Stimulated activated CD4-positive, alpha-beta T cell treated with anti-CD3 and anti-CD28 coated beads, TNF-alpha, amount 100 ng/mL, for 24 hours (primary cell): ENCODE measurements around the gene FBXL17.

Experiments
- DNase-seq, 3 experiments: peaks; one replicate each; pipeline ENCODE4 v3.0.0-alpha.2; 2020; ENCODE audit warnings: low read depth in 3 of 3

Gene FBXL17

GRCh38 chr5:108373426-108373825, 8.5 kb downstream of the FBXL17 start:
- no peak for DNase-seq

- no peak for DNase-seq
These were observed 9.5 kb downstream of the FBXL17 start for GRCh38 chr5:108372369-108372768.

- DNase-seq, result no peak
These were observed 10.6 kb downstream of the FBXL17 start for GRCh38 chr5:108371263-108371662.

GRCh38 chr5:108369167-108369566, 12.7 kb downstream of the FBXL17 start:
- DNase-seq, result no peak

- no peak for DNase-seq
These were observed 14.1 kb downstream of the FBXL17 start for GRCh38 chr5:108367679-108368334.

GRCh38 chr5:108366500-108366899, 15.4 kb downstream of the FBXL17 start:
- DNase-seq, result no peak

GRCh38 chr5:108361771-108362170, 20.1 kb downstream of the FBXL17 start:
- DNase-seq, result no peak

- DNase-seq, result no peak
These were observed 20.7 kb downstream of the FBXL17 start for GRCh38 chr5:108361239-108361638.

GRCh38 chr5:108360280-108360679, 21.6 kb downstream of the FBXL17 start:
- DNase-seq, result no peak

GRCh38 chr5:108356286-108356685, 25.6 kb downstream of the FBXL17 start:
- DNase-seq, result no peak

- DNase-seq, result no peak
These were observed 28.8 kb downstream of the FBXL17 start for GRCh38 chr5:108353087-108353486.

- no peak for DNase-seq
These were observed 36.2 kb downstream of the FBXL17 start for GRCh38 chr5:108345541-108346171.

- no peak for DNase-seq
These were observed 37.6 kb downstream of the FBXL17 start for GRCh38 chr5:108344103-108344822.

GRCh38 chr5:108341866-108342265, 40.0 kb downstream of the FBXL17 start:
- no peak for DNase-seq

- DNase-seq, result no peak
These were observed 41.8 kb downstream of the FBXL17 start for GRCh38 chr5:108340131-108340530.

GRCh38 chr5:108339220-108339619, 42.7 kb downstream of the FBXL17 start:
- DNase-seq, result no peak

- no peak for DNase-seq
These were observed 47.7 kb downstream of the FBXL17 start for GRCh38 chr5:108334225-108334624.

- no peak for DNase-seq
These were observed 54.9 kb downstream of the FBXL17 start for GRCh38 chr5:108326982-108327381.

- no peak for DNase-seq
These were observed 57.0 kb downstream of the FBXL17 start for GRCh38 chr5:108324886-108325285.

- no peak for DNase-seq
These were observed 60.6 kb downstream of the FBXL17 start for GRCh38 chr5:108321341-108321740.

GRCh38 chr5:108320231-108320630, 61.7 kb downstream of the FBXL17 start:
- no peak for DNase-seq

GRCh38 chr5:108315829-108316228, 66.1 kb downstream of the FBXL17 start:
- DNase-seq, result no peak

- no peak for DNase-seq
These were observed 69.6 kb downstream of the FBXL17 start for GRCh38 chr5:108312258-108312657.
